ENCODE measurements around the gene ACIN1. TPM values are rescaled to one million over a fixed set of nuclear protein-coding genes. Genes with fewer than 3 reads are reported as not detected.

Gene ACIN1
- total and polyA plus RNA-seq, 7 donors: 45.2 to 83.2 (median 75.3) TPM

- Histone ChIP-seq H3K36me3 (ENCODE audit: insufficient read depth in 1 of 2, low read depth in 1 of 2) (no peaks in the 10 kb centered on the region), H3K4me3 (no peak overlapping the region)
Observed at GRCh38 chr14:23044840-23045239, 50.1 kb downstream of the ACIN1 start.

GRCh38 chr14:23043754-23044153, 51.2 kb downstream of the ACIN1 start:
- WGBS, 3 donors: 77 to 88% (median 86%) methylated on average over 3 of the region's 3 CpGs

More at GRCh38 chr14:23044840-23045239, 50.1 kb downstream of the ACIN1 start:
- Histone ChIP-seq H3K4me1 (no peaks in the 10 kb centered on the region), H3K27me3 (ENCODE audit: insufficient read depth in 3 of 3, low read length in 2 of 3) (no peaks in the 10 kb centered on the region), H3K27ac (no peak overlapping the region), H3K9me3 (no peaks in the 10 kb centered on the region)
- DNase-seq (no peak), ATAC-seq (no peak)
- intact Hi-C loops (cut with DNase I): no loop called here
- WGBS, 3 donors: 89 to 91% (median 91%) methylated on average over 8 of the region's 8 CpGs
- TF ChIP-seq CTCF (IDR thresholded peaks at IDR 0.05): no peak

GRCh38 chr14:23043145-23043544, 51.8 kb downstream of the ACIN1 start:
- H3K27ac ChIP-seq: no peak overlapping the region
- no peak for DNase-seq
- no peaks in the 10 kb centered on the region for H3K4me1 ChIP-seq
- H3K36me3 ChIP-seq (ENCODE audit: insufficient read depth in 1 of 2, low read depth in 1 of 2): no peaks in the 10 kb centered on the region
- 80 to 84% (median 81%) methylated on average over 6 of the region's 6 CpGs for WGBS, 3 donors
- no peaks in the 10 kb centered on the region for H3K9me3 ChIP-seq
- H3K4me3 ChIP-seq: no peak overlapping the region
- intact Hi-C loops (cut with DNase I): no loop called here
- TF ChIP-seq CTCF (IDR thresholded peaks at IDR 0.05): no peak
- H3K27me3 ChIP-seq (ENCODE audit: insufficient read depth in 3 of 3, low read length in 2 of 3): no peaks in the 10 kb centered on the region
- ATAC-seq: no peak

More at GRCh38 chr14:23043754-23044153, 51.2 kb downstream of the ACIN1 start:
- Histone ChIP-seq H3K9me3 (no peaks in the 10 kb centered on the region), H3K36me3 (ENCODE audit: insufficient read depth in 1 of 2, low read depth in 1 of 2) (no peaks in the 10 kb centered on the region), H3K27me3 (ENCODE audit: insufficient read depth in 3 of 3, low read length in 2 of 3) (no peaks in the 10 kb centered on the region), H3K27ac (no peak overlapping the region), H3K4me1 (no peaks in the 10 kb centered on the region), H3K4me3 (no peak overlapping the region)
- ATAC-seq (no peak), DNase-seq (no peak)
- no peak for TF ChIP-seq CTCF (IDR thresholded peaks at IDR 0.05)
- intact Hi-C loops (cut with DNase I): no loop called here

- 90 to 96% (median 92%) methylated on average over 36 of the region's 36 CpGs for WGBS, 3 donors
- intact Hi-C loops (cut with DNase I): no loop called here
- Histone ChIP-seq H3K4me3 (no peak within 1 kb of the TSS), H3K27me3 (ENCODE audit: insufficient read depth in 3 of 3, low read length in 2 of 3) (no peaks in the 10 kb centered on the region), H3K9me3 (no peaks in the 10 kb centered on the region), H3K27ac (no peak within 1 kb of the TSS), H3K4me1 (no peaks in the 10 kb centered on the region), H3K36me3 (ENCODE audit: insufficient read depth in 1 of 2, low read depth in 1 of 2) (no peaks in the 10 kb centered on the region)
- DNase-seq: no peak
- no peak for TF ChIP-seq CTCF (IDR thresholded peaks at IDR 0.05)
- no peak for ATAC-seq
Observed at GRCh38 chr14:23042162-23042965, 52.6 kb downstream of the ACIN1 start, which contains the start of gene PSMB11. PSMB11 (plus strand) TSS chr14:23042212; CDS start chr14:23042226, 14 bp downstream.
